T-helper 2 cell treated with Interferon-gamma antibody and Interleukin-4, amounts not matched to agents 5 μg/mL and 100 μg/mL, for 36 hours (primary cell): ENCODE results near the gene TNNT2.

Experiments used
- DNase-seq: peaks from one replicate; pipeline ENCODE4 v3.0.0; 2021; ENCODE audit warnings: low spot score
- H3K27ac Mint-ChIP-seq: one replicate; pipeline ENCODE4 v1.8.0; 2021; ENCODE audit warnings: mild to moderate bottlenecking, mixed read lengths
- H3K27me3 Mint-ChIP-seq: one replicate; pipeline ENCODE4 v1.8.0; 2021; ENCODE audit warnings: low read depth, mixed read lengths
- H3K36me3 Mint-ChIP-seq: one replicate; pipeline ENCODE4 v1.8.0; 2021; ENCODE audit warnings: low read depth, mixed read lengths
- H3K4me1 Mint-ChIP-seq: one replicate; pipeline ENCODE4 v1.8.0; 2021; ENCODE audit warnings: low read depth, mixed read lengths
- H3K4me3 Mint-ChIP-seq: one replicate; pipeline ENCODE4 v1.8.0; 2022; ENCODE audit warnings: mild to moderate bottlenecking, moderate library complexity, mixed read lengths
- H3K9me3 Mint-ChIP-seq: one replicate; pipeline ENCODE4 v1.8.0; 2021; ENCODE audit warnings: mixed read lengths

The TNNT2 gene

DNA sequence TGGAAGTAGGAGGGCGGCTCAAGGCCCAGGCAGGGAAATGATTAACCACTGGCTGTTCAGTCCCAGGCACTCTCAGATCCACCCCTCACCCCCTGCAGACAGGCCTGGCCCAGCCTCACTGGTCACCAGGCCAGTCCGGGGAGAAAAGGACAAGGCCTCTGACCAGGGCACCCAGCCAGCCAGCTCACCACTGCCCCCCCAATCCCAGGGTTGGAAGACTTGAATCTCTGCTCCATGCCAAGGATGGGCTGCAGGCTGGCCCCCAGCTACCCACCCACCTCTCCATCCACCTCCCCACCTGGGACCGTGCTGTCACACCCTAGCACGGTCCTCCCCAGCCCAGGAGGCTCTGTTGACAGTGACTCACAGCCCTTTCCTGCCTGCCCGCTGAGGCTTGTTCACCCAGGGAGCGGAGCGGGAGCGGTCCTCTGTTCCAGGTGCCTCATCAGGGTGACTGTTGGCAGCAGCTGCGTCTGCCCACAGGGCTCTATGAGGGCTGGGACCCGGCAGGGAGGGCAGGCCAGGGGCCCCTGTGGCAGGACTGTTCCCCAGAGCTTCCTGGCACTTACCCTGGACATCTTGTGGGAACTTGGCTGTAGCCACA, 19.5 kb upstream of the TNNT2 start:
- DNase-seq = no peak

GRCh38 chr1:201395936-201396335, 18.5 kb upstream of the TNNT2 start:
- Mint-ChIP-seq H3K9me3 (no peaks in the 10 kb centered on the region), H3K27ac (no peak overlapping the region), H3K4me1 (no peaks in the 10 kb centered on the region), H3K27me3 (peaks cover 23% of the 10 kb centered on the region), H3K4me3 (no peak overlapping the region), H3K36me3 (no peaks in the 10 kb centered on the region)
- no peak for DNase-seq

More for the DNA sequence above, 19.5 kb upstream of the TNNT2 start:
- no peak overlapping the region for H3K27ac Mint-ChIP-seq
- H3K27me3 Mint-ChIP-seq = peaks cover 23% of the 10 kb centered on the region
- H3K4me1 Mint-ChIP-seq = no peaks in the 10 kb centered on the region
- no peaks in the 10 kb centered on the region for H3K36me3 Mint-ChIP-seq
- H3K4me3 Mint-ChIP-seq = no peak overlapping the region
- H3K9me3 Mint-ChIP-seq = no peaks in the 10 kb centered on the region

DNA sequence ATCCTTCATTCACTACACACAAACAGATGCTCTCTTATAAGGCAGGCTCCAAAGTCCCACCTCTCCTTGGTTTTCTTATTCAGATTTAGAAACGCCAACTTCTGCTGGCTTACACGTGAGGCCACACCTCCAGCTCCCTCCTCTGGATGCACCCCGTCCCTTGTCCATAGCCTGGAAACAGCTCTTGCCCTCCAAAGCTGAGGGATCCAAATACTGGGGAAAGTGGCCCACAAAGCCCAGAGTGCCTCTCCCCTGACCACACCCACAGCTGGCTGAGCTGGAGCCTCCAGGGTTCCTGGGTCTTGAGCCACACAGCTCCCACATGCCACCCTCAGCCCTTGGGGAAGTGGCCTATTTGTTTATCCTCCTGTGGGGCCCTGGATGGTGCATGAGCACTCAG, 17.1 kb upstream of the TNNT2 start:
- Mint-ChIP-seq H3K4me3 (no peak overlapping the region), H3K27me3 (peaks cover 23% of the 10 kb centered on the region), H3K4me1 (no peaks in the 10 kb centered on the region), H3K27ac (no peak overlapping the region), H3K9me3 (no peaks in the 10 kb centered on the region), H3K36me3 (no peaks in the 10 kb centered on the region)
- DNase-seq = no peak

DNA sequence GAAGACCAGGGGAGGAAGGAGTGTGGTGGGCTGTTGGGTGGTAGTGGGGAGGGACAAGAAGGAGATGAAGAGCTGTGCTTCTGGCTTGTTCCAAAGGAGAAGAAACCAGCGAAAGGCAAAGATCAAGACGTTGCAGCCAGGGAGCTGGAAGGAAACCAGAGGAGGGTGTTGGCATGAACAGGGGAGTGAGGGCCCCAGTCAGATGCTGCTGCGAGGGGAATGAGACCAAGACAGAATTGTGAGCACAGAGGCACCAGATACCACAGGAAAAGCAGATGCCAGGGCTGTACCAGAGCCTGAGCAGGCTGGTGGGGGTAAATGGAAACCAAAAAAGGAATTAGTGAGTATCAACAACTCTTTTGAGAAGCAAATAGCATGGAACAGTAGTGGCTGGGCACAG, 15.6 kb upstream of the TNNT2 start:
- Mint-ChIP-seq H3K4me1 (no peaks in the 10 kb centered on the region), H3K27me3 (peaks cover 14% of the 10 kb centered on the region), H3K4me3 (no peak overlapping the region), H3K36me3 (no peaks in the 10 kb centered on the region), H3K27ac (no peak overlapping the region), H3K9me3 (no peaks in the 10 kb centered on the region)
- no peak for DNase-seq

GRCh38 chr1:201391651-201392511, 14.4 kb upstream of the TNNT2 start:
- H3K9me3 Mint-ChIP-seq = no peaks in the 10 kb centered on the region
- DNase-seq = no peak
- H3K4me1 Mint-ChIP-seq = no peaks in the 10 kb centered on the region
- peaks cover 6% of the 10 kb centered on the region for H3K27me3 Mint-ChIP-seq
- H3K27ac Mint-ChIP-seq = no peak overlapping the region
- H3K4me3 Mint-ChIP-seq = no peak overlapping the region
- H3K36me3 Mint-ChIP-seq = no peaks in the 10 kb centered on the region

DNA sequence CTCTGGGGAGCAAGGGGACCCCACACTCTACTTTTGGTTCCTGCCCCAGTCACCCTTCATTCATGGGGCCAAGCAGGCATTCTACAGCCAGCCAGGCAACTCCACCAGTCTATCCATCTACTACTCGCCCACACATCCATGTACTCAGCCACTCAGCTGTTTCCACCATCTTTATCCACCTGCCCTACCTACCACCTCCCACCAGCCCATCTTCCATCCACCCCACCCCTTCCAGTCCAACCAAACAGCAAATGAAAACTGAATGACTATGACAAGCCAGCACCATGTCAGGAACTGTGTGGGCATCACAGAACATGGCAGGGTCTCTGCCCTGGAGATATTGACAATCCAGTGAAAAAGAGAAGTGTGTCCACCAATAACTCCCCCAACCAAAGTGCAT, 13.7 kb upstream of the TNNT2 start:
- Mint-ChIP-seq H3K27ac (no peak overlapping the region), H3K4me3 (no peak overlapping the region), H3K4me1 (no peaks in the 10 kb centered on the region), H3K27me3 (peaks cover 5% of the 10 kb centered on the region), H3K9me3 (no peaks in the 10 kb centered on the region), H3K36me3 (no peaks in the 10 kb centered on the region)
- no peak for DNase-seq

GRCh38 chr1:201389051-201389450, 11.6 kb upstream of the TNNT2 start:
- H3K27me3 Mint-ChIP-seq = no peaks in the 10 kb centered on the region
- no peaks in the 10 kb centered on the region for H3K4me1 Mint-ChIP-seq
- H3K27ac Mint-ChIP-seq = no peak overlapping the region
- no peak overlapping the region for H3K4me3 Mint-ChIP-seq
- no peaks in the 10 kb centered on the region for H3K36me3 Mint-ChIP-seq
- no peak for DNase-seq
- no peaks in the 10 kb centered on the region for H3K9me3 Mint-ChIP-seq

DNA sequence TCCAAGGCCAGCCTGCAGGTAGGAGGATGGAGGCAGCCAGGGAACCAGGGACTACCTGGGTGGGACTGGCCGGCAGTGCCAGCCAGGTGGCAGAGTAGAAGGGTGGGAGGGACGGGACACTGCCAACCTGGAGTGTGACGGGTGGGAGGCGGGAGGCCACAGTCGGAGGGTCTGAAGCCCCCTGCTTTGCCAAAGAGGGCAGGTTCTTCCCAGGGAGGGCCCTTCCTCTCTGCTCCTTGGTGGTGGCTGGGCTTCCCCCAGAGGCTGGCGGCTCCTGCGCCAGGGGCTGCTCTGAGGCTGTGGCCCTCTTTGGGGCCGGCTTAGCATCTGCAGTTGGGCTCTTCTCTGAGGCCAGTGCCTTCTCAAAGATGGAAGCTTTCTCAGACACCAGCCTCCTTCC, 8.7 kb upstream of the TNNT2 start:
- Mint-ChIP-seq H3K27me3 (no peaks in the 10 kb centered on the region), H3K4me3 (no peak overlapping the region)

GRCh38 chr1:201385299-201385891, 7.9 kb upstream of the TNNT2 start:
- DNase-seq = peak; percentile 6
- no peak overlapping the region for H3K4me3 Mint-ChIP-seq
- H3K36me3 Mint-ChIP-seq = no peaks in the 10 kb centered on the region
- no peaks in the 10 kb centered on the region for H3K4me1 Mint-ChIP-seq
- H3K27me3 Mint-ChIP-seq = no peaks in the 10 kb centered on the region
- no peak overlapping the region for H3K27ac Mint-ChIP-seq
- no peaks in the 10 kb centered on the region for H3K9me3 Mint-ChIP-seq

More for the DNA sequence above, 8.7 kb upstream of the TNNT2 start:
- no peaks in the 10 kb centered on the region for H3K9me3 Mint-ChIP-seq
- no peak overlapping the region for H3K27ac Mint-ChIP-seq
- H3K36me3 Mint-ChIP-seq = no peaks in the 10 kb centered on the region
- no peak for DNase-seq
- H3K4me1 Mint-ChIP-seq = no peaks in the 10 kb centered on the region

DNA sequence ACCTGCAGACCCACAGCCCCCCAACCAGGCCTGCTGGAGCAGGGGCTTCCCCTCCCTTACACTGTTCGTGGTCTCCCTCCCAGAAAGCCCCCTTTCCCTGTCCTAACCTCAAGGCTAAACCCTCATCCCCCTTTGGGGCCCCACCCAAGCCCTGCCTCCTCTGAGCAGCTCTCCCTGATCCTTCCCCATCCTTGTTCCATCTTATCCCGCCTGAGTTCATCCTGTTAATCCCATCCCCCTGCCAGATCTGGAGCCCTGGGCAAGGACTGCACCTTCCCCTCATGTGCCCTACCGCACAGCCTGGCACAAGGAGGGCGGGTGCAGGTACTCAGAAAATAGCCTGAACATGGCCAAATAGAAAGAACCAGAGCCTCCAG, 6.9 kb upstream of the TNNT2 start:
- no peak overlapping the region for H3K27ac Mint-ChIP-seq
- no peaks in the 10 kb centered on the region for H3K36me3 Mint-ChIP-seq
- no peaks in the 10 kb centered on the region for H3K4me1 Mint-ChIP-seq
- no peaks in the 10 kb centered on the region for H3K27me3 Mint-ChIP-seq
- H3K9me3 Mint-ChIP-seq = no peaks in the 10 kb centered on the region
- no peak for DNase-seq
- no peak overlapping the region for H3K4me3 Mint-ChIP-seq

- Mint-ChIP-seq H3K36me3 (no peaks in the 10 kb centered on the region), H3K27ac (no peak overlapping the region), H3K4me3 (no peak overlapping the region), H3K27me3 (no peaks in the 10 kb centered on the region), H3K4me1 (no peaks in the 10 kb centered on the region), H3K9me3 (no peaks in the 10 kb centered on the region)
- no peak for DNase-seq
Observed at GRCh38 chr1:201383647-201384405, 6.3 kb upstream of the TNNT2 start.

DNA sequence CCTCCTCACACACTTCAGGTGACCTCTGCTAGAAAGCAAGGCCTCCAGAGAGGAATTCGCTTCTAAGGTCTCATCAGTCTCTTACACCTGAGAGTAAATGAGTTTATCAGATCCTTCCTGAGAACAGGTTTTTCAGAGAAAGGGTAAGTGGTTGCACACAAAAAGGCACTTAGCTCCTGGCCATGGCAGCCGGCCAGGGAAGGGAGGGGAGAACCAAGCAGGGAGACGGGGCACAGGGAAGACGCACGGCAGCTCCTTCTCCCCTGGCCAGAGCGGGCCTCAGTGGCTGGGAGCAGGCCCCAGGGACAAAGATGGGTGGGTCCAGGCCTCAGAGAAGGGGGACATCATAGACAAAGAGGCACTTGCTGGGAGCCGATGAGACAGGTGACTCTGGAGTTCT, 3.6 kb upstream of the TNNT2 start:
- no peak overlapping the region for H3K4me3 Mint-ChIP-seq
- no peak overlapping the region for H3K27ac Mint-ChIP-seq
- H3K27me3 Mint-ChIP-seq = no peaks in the 10 kb centered on the region
- H3K4me1 Mint-ChIP-seq = no peaks in the 10 kb centered on the region
- H3K9me3 Mint-ChIP-seq = no peaks in the 10 kb centered on the region
- DNase-seq = no peak
- no peaks in the 10 kb centered on the region for H3K36me3 Mint-ChIP-seq

DNA sequence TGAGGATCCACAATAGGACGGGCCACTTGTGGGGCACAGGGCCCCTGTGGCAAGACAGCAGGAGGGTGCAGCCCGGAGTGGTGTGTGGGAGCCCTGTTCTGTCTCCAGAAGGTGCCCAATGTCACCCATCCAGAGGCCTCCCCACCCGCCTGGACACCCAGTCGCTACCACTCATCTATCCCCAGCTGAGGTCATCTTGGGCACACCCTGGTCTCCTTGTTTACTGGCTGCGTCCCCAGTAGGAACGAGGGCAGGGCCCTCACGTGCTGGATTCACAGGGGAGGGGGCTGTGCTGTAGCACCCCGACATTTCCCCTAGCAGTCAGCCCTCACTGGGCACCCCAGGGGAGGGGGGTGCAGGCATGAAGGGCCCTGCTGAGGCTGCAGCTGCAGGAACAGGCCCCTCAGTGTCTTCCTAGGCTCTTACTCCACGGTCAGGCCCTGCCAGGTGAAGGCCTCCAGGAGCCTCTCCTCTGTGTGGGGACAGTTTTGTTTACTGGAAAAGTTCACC, 2.3 kb upstream of the TNNT2 start:
- Mint-ChIP-seq H3K27ac (no peak overlapping the region), H3K36me3 (no peaks in the 10 kb centered on the region), H3K9me3 (no peaks in the 10 kb centered on the region), H3K4me3 (no peak overlapping the region), H3K4me1 (no peaks in the 10 kb centered on the region), H3K27me3 (peaks cover 4% of the 10 kb centered on the region)
- no peak for DNase-seq

DNA sequence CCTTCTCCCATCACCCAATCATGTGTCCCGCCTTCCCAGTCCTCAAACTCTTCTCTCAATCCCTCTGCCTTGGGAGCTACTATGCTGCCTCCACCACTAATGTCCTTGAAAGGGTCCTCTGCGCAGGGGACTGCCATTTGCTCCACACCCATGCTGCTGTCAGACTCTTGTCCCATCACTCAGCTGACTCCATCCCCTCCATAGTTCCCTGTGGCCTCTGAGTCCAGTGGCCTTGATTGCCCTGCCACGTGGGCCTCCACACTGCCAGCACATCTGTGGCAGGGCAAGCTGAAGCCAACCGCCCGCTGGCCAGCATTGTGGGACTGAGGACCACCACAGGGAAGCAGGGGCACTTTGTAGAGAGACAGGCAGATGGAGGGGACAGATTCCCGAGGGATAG, 1.3 kb upstream of the TNNT2 start:
- no peaks in the 10 kb centered on the region for H3K36me3 Mint-ChIP-seq
- H3K4me1 Mint-ChIP-seq = no peaks in the 10 kb centered on the region
- H3K27ac Mint-ChIP-seq = no peak overlapping the region
- no peak for DNase-seq
- no peak overlapping the region for H3K4me3 Mint-ChIP-seq
- H3K9me3 Mint-ChIP-seq = no peaks in the 10 kb centered on the region
- H3K27me3 Mint-ChIP-seq = peaks cover 4% of the 10 kb centered on the region
